ENCODE measurements around the gene SH3BP1. TPM values are rescaled to one million over a fixed set of nuclear protein-coding genes. Genes with fewer than 3 reads are reported as not detected.

Gene SH3BP1
- total and polyA plus RNA-seq, 9 of the 15 experiments (the other 6 are each of a cell fraction or from before 2014, with no cell fraction given) = 0.10 to 36.2 (median 10.4) TPM

GRCh38 chr22:37594237-37594636, 45.2 kb upstream of the SH3BP1 start:
- H3K9me3 ChIP-seq (replicated peaks; ENCODE audit: control insufficient read depth, insufficient read depth, low read depth, low read length) = no peaks in the 10 kb centered on the region
- DNase-seq (ENCODE audit: extremely low read depth in 1 of 4, low spot score in 3 of 4) (no peak), FAIRE-seq (no peak), ATAC-seq (no peak)
- TF ChIP-seq ZNF280A (IDR thresholded peaks at IDR 0.05; ENCODE audit: low read depth, partially characterized antibody) (no peak), FUS (optimal IDR thresholded peaks at IDR 0.05; ENCODE audit: low read depth, low read length) (no peak), HMG20B (CRISPR knock-in tag; IDR thresholded peaks at IDR 0.05) (no peak), MIER1 (IDR thresholded peaks at IDR 0.05; ENCODE audit: low read depth) (no peak), ZBTB17 (CRISPR knock-in tag; IDR thresholded peaks at IDR 0.05) (no peak), NFATC3 (IDR thresholded peaks at IDR 0.05) (no peak)
- CTCF ChIA-PET (ENCODE audit: low intra/inter-chr PET ratio) = no interaction called here
- no peaks in the 10 kb centered on the region for H3K9me1 ChIP-seq (ENCODE audit: control insufficient read depth, insufficient read depth, low read length)
- in situ Hi-C loops (cut with MboI) (no loop called here), intact Hi-C loops (cut with micrococcal nuclease) (no loop called here)
- no peak overlapping the region for H2AFZ ChIP-seq (ENCODE audit: low read depth, low read length)
- peaks cover 2 to 6% of the 10 kb centered on the region in 2 experiments; a peak in 2 of 5 replicates for H3K4me1 ChIP-seq (replicated peaks in 1 of 2; ENCODE audit: control insufficient read depth in 2 of 2, insufficient read depth in 2 of 2, low read length in 2 of 2)
- 49% methylated on average over 5 of the region's 5 CpGs for WGBS (ENCODE audit: insufficient coverage, low coverage, missing lambda C conversion rate)
- H4K20me1 ChIP-seq (replicated peaks; ENCODE audit: control insufficient read depth, insufficient read depth, low read length) = no peaks in the 10 kb centered on the region
- POLR2A ChIA-PET = no interaction called here
- peaks cover 0 to 2% of the 10 kb centered on the region in 2 experiments; a peak in 1 of 5 replicates for H3K27me3 ChIP-seq (ENCODE audit: control insufficient read depth in 2 of 2, insufficient read depth in 2 of 2, low read length in 2 of 2)
- H3K4me3 ChIP-seq = no peak overlapping the region
- H3K27ac ChIP-seq (ENCODE audit: extremely low read depth, low read depth, low read length) = no peak overlapping the region
- H3K79me2 ChIP-seq (ENCODE audit: control insufficient read depth, insufficient read depth, low read length) = no peaks in the 10 kb centered on the region
- no TSS peak for BruUV-seq (replicated peaks)
- no peak overlapping the region for H3K4me2 ChIP-seq (ENCODE audit: insufficient read depth, low read length)
- no peaks in the 10 kb centered on the region for H3K36me3 ChIP-seq (ENCODE audit: control insufficient read depth, insufficient read depth, low read length)
- no peak overlapping the region for H3K9ac ChIP-seq (ENCODE audit: insufficient read depth in 1 of 2, low read depth in 2 of 2, low read length in 2 of 2)
